Adrenal gland (tissue), 5 donors: ENCODE data around the gene TTC21B.

Experiments
- CTCF ChIP-seq, 6 experiments: fragments of 450-650 bp in 4 of 6; fragments of 200-600 bp in 2 of 6; sonication (generic) in 1 of 6; IDR thresholded peaks; 1 replicate in 5 of 6; 2 replicates in 1 of 6; pipeline versions ENCODE4 v1.5.1 to v1.8.0; 2016 to 2021; ENCODE audit warnings: antibody characterized with exemption in 6 of 6, mild to moderate bottlenecking in 2 of 6, moderate library complexity in 1 of 6
- POLR2A ChIP-seq, 2 donors: fragments of 450-650 bp; IDR thresholded peaks; one replicate each; pipeline ENCODE4 v1.6.1; 2017; ENCODE audit warnings: antibody characterized with exemption in 2 of 2, mild to moderate bottlenecking in 2 of 2, moderate library complexity in 1 of 2
- donor health status: DM: no; HTN: no; CAD: no.

- peak; percentile 75 to 91 (median 84) for TF ChIP-seq CTCF (IDR thresholded peaks at IDR 0.05)
- TF ChIP-seq POLR2A (IDR thresholded peaks at IDR 0.05) = peak; percentile 58 to 83
Observed at GRCh38 chr2:165953655-165954606, at the start of gene TTC21B.
